Upper lobe of left lung (tissue), 4 donors: ENCODE data around the gene MT2A.

ENCODE experiments used
- CTCF ChIP-seq, 6 experiments: fragments of 450-650 bp in 4 of 6; fragments of 200-600 bp in 2 of 6; sonication (generic) in 2 of 6; IDR thresholded peaks; one replicate each; pipeline ENCODE4 v1.5.1; 2016 to 2019; ENCODE audit warnings: antibody characterized with exemption in 6 of 6
- EP300 ChIP-seq, 4 donors: sonication (generic); formaldehyde crosslinking; IDR thresholded peaks; one replicate each; pipeline ENCODE4 v1.5.1; 2017; ENCODE audit warnings: antibody characterized with exemption in 4 of 4, control low read depth in 2 of 4

GRCh38 chr16:56574625-56575024, 33.8 kb upstream of the MT2A start:
- TF ChIP-seq CTCF (IDR thresholded peaks at IDR 0.05) (no peak), EP300 (IDR thresholded peaks at IDR 0.05) (no peak)
